Erythroblast (primary cell): Measurements from ENCODE around the gene RTN4R.

ENCODE experiments used
- DNase-seq, 2 experiments: peaks; one replicate each; lab custom pipeline; 2025; lab: John Stamatoyannopoulos, UW
- GATA1 ChIP-seq: IDR thresholded peaks from 2 replicates; pipeline ENCODE4 v1.6.1; 2011; ENCODE audit warnings: low read depth, mild to moderate bottlenecking, control low read depth, low read length, moderate library complexity
- POLR2A ChIP-seq: IDR thresholded peaks from 2 replicates; pipeline ENCODE4 v1.6.1; 2011; ENCODE audit warnings: mild to moderate bottlenecking, low read length

The RTN4R gene

DNA sequence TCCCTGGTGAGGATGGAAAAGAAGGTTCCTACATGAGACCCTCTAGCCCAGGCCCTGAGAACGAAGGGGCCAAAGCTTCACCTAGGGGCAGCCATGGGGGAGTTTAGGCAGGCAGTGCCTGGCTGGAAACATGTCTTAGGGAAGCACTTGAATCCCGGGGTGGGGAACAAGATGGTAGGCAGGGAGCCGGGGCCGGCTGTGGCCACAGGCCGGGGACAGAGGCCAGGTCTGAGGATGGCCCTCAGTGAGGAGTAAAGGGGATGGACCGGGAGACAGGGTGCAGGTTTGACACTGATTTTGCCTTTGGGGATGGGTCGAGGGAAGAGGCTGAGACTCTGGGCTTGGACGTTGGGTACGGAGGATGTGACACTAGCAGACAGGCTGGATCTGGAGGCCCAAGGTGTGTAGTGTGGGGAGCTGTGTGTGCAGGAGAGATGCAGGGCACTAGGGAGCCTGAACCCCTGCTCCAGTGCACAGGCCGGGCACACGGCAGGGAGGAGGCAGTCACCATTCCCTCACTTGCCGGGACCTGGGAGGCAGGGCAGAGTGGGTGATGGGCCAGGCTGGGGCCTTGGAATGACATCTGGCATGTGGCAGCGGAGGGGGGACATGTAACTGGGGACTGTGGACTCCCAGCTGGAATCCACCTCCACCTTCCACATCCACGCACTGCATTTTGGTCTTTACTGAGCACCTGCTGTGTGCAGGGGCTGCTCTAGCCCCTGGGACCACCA, 6.1 kb downstream of the RTN4R start:
- TF ChIP-seq POLR2A, result no peak
- no peak for DNase-seq

DNA sequence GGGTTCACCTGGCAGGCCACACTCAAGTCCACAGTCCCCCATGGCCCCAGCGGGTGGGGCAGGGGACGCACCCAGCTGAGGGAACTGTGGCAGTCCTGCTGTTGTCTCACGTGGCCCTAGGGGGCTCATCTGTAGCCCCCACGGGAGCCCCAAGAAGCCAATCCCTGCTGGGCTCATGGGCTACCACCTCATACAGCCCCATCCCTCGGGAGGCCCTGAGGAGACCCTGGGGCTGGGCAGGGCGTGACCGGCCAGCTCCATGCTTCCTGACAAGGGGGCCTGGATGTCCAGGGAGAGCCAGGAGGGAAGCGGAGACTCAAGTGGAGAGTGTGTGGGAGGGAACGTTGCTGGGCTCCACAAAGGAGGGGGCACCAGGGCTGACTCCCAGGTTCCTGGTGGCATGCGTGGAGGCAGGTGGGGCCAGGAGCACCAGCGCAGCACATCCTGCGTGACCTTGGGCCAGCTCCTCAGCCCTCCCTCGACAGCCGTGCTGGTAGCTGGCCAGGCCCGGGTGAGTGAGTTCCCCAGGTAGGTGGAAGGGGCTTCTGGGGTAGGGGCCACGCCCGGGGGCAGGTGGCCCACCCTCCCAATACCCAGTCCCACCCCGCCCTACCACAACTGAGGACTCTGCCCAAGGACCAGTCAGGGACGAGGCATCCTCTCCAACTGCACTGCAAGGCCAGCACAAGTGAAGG, 7.9 kb downstream of the RTN4R start:
- DNase-seq, result no peak
- TF ChIP-seq POLR2A (no peak), GATA1 (no peak)

DNA sequence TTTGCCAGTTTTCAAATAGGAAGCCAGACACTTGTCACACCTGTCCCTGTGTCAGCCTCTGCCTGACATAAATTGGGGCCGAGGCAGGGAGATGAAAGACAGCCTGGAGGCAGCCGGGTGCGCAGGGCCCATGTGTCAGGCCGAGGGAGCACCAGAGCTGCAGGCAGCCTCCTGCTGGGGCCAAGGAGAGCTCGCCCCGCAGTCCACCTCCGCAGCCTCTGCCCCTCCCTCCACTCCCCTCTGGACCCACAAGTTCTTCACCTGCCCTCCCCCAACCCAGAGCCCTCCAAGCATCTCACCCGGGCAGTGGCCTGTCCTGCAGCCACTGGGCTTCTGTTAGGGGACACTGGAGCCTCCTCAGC, 8.8 kb downstream of the RTN4R start:
- no peak for TF ChIP-seq POLR2A
- no peak for TF ChIP-seq GATA1
- DNase-seq, result no peak

GRCh38 chr22:20258584-20259326, 9.4 kb downstream of the RTN4R start:
- TF ChIP-seq POLR2A, result no peak
- no peak for TF ChIP-seq GATA1
- peak; percentile 15 to 30 for DNase-seq

DNA sequence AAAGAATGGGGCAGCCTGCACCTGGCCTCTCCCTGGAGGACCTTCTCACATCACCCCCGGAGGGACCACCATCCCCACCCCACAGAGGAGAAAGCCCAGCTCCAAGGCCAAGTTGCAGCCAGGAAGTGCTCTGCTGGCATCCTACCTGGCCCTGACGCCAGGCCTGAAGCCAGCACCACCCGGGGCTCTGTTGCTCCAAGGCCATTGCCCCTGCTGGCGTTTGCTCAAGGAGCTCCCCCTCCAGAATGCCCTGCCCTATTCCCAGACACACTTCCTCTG, 10.2 kb downstream of the RTN4R start:
- TF ChIP-seq POLR2A, result no peak
- no peak for TF ChIP-seq GATA1
- DNase-seq, result no peak

DNA sequence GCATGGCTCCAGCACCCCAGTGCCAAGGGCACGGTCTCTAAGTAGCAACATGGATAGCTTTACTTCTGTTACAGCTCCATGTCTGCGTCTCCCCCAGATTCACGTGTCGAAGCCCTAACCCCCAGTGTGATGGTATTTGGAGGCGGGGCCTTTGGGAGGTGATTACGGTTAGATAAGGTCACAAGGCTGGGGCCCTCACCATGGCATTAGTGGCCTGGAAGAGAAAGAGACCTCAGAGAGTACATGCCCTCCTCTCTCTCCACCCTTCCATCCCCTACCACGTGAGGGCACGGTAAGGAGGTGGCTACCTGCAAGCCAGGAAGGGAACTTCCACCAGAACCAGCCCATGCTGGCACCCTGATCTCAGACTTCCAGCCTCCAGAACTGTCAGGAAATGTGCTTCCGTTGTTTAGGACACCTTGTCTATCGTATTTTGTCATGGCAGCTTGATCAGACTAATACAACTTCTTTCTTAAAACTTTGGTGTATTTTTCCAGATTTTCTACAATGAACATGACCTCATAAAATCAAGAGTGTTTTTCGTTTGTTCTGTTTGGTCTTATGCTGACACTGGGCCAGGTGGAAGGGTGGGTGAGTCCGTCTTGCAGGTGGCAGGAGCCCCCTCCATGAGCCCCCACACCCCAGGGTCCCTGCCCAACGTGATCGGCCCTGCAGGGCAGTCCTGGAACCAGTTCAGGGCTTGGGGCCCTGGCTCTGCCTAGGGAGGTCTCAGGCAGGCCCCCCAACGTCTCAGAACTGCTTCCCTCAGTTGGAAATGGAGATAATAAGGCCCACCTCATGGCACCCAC, 10.7 kb downstream of the RTN4R start:
- TF ChIP-seq GATA1, result no peak
- no peak for DNase-seq

GRCh38 chr22:20256551-20257211, 11.4 kb downstream of the RTN4R start:
- no peak for DNase-seq
- TF ChIP-seq POLR2A (no peak), GATA1 (no peak)

- DNase-seq, result no peak
- no peak for TF ChIP-seq GATA1
- no peak for TF ChIP-seq POLR2A
Measured at GRCh38 chr22:20256027-20256426, 12.1 kb downstream of the RTN4R start.

- TF ChIP-seq GATA1, result no peak
- no peak for TF ChIP-seq POLR2A
- no peak for DNase-seq
Measured at GRCh38 chr22:20254975-20255946, 12.9 kb downstream of the RTN4R start.

DNA sequence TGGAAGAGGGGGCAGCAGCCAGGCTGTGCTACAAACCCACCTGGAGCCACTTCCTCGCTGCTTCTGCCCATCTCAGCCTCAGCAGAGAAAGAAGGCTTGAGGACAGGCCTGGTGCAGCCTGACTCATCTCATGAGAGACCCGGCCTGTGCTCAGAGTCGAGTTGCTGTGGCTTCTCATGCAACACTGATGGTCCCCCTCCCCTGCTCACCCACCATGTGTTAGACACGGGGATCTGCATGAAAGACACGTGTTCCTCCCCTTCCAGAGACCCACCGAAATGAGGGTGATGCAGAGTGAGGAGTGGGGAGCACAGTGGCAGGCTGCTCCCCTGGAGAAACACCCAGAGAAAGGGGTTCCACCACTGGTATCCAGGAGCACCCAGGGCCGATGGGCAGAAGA, 15.0 kb downstream of the RTN4R start:
- no peak for TF ChIP-seq GATA1
- no peak for TF ChIP-seq POLR2A
- no peak for DNase-seq

DNA sequence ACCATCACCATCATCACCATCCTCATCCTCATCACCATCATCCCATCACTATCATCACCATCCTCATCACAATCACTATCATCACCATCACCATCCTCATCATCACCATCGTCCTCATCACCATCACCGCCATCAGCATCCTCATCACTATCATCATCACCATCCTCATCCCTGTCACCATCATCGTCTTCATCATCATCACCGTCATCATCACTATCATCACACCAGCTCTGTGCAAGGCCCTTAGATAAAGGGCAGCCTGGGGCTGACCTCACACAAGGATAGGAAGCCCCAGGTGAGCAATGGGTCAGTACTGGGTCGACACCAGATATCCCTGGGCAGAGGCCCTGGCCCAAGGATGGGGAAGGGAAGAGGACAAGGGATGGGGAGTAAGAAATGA, 16.1 kb downstream of the RTN4R start:
- no peak for DNase-seq
- TF ChIP-seq GATA1 (no peak), POLR2A (no peak)

DNA sequence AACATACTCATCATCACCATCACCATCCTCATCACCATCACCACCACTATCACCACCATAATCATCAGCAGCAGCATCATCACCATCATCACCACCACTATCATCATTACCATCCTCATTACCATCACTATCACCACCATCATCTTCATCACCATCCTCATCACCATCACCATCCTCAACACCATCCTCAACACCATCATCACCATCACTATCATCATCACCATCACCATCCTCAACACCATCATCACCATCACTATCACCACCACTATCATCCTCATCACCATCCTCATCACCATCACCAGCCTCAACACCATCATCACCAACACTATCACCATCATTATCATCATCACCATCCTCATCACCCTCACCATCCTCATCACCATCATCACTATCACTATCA, 16.6 kb downstream of the RTN4R start:
- no peak for TF ChIP-seq POLR2A
- TF ChIP-seq GATA1, result no peak
- DNase-seq, result no peak

DNA sequence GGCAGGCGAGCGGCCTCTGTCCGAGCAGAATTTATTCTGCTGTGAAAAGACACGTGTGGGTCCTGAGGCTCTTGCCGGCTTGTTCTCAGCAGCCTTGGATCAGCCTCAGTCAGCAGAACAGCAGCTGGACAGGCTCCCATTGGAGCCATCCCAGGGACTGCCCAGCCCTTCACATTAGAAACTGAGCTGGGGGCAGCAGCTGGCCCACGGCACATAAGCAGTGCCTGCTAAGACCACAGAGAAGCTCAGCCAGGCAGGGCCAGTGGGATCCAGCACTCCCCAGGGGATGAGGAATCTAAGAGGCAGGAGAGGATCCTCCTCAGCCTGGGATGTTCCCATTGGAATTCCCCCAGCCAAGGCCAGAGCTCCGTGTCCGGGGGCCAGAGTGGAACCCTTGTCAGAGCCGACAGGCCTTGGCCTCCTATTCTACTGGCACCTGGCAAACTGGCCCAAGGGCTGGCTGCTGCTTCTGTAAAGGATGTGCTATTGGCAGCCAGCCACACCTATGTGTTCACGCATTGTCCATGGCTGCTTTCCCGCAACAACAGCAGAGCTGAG, 18.2 kb downstream of the RTN4R start:
- DNase-seq, result no peak
- TF ChIP-seq POLR2A, result no peak
- no peak for TF ChIP-seq GATA1
